Stomach (tissue), 9 donors: ENCODE measurements around the gene PIK3CA. TPM values are rescaled to one million over a fixed set of nuclear protein-coding genes. Genes with fewer than 3 reads are reported as not detected.

Source experiments
- DNase-seq, 2 donors: peaks; one replicate each; pipeline versions ENCODE4 v3.0.0 to v3.0.0-alpha.2; 2013 to 2019
- H3K27ac ChIP-seq, 5 donors: fragments of 200-600 bp in 4 of 5; sonication (generic) in 4 of 5; one replicate each; pipeline ENCODE4 v1.5.1; 2013 to 2019; ENCODE audit warnings: mild to moderate bottlenecking in 1 of 5, moderate library complexity in 1 of 5
- H3K27me3 ChIP-seq, 3 donors: fragments of 200-600 bp; sonication (generic); one replicate each; pipeline ENCODE4 v1.5.1; 2017 to 2019; ENCODE audit warnings: mixed run types in 1 of 3
- H3K36me3 ChIP-seq, 4 donors: fragments of 200-600 bp; sonication (generic); 1 replicate in 3 of 4; 2 replicates in 1 of 4; pipeline ENCODE4 v1.5.1; 2016 to 2019
- H3K4me1 ChIP-seq, 4 donors: fragments of 200-600 bp; sonication (generic); one replicate each; pipeline ENCODE4 v1.5.1; 2016 to 2019
- H3K4me3 ChIP-seq, 4 donors: fragments of 200-600 bp; sonication (generic) in 3 of 4; one replicate each; pipeline ENCODE4 v1.5.1; 2016 to 2019; ENCODE audit warnings: mild to moderate bottlenecking in 1 of 4
- H3K9me3 ChIP-seq, 4 donors: fragments of 200-600 bp; sonication (generic); one replicate each; pipeline ENCODE4 v1.5.1; 2016 to 2019
- EP300 ChIP-seq: sonication (generic); formaldehyde crosslinking; IDR thresholded peaks from one replicate; pipeline ENCODE4 v1.6.1; 2017; ENCODE audit warnings: antibody characterized with exemption
- POLR2A ChIP-seq, 4 donors: fragments of 450-650 bp; IDR thresholded peaks; one replicate each; pipeline ENCODE4 v1.6.1; 2016; ENCODE audit warnings: antibody characterized with exemption in 4 of 4, control low read depth in 2 of 4, mild to moderate bottlenecking in 1 of 4, moderate library complexity in 1 of 4
- POLR2AphosphoS5 ChIP-seq, 3 donors: sonication (generic); formaldehyde crosslinking; IDR thresholded peaks; one replicate each; pipeline ENCODE4 v1.6.1; 2016; ENCODE audit warnings: antibody characterized with exemption in 3 of 3
- WGBS, 5 donors: extraction: QIAGEN DNeasy Blood & Tissue Kit in 3 of 5; methylation state at CpG; one replicate each; pipeline versions ENCODE4 v1.1.5 to v1.1.7; 2013 to 2018; 5-methylcytosine and 5-hydroxymethylcytosine counted together
- intact Hi-C: fragments of 100-400 bp; cut with DNase I; formaldehyde crosslinking; loops from one replicate; pipeline ENCODE4 v1.15.1; 2023; ENCODE audit warnings: low total_unique reads
- polyA plus RNA-seq, 3 donors: library from polyadenylated mRNA; stranded (reverse); fragments of 200-250 nt; gene quantifications; one replicate each; pipeline ENCODE4 v1.2.3, GENCODE V29; 2013
- total RNA-seq, 5 donors: library from RNA; depleted of rRNA; stranded (reverse); fragments of >200 nt; gene quantifications; one replicate each; pipeline versions ENCODE4 v1.1.0 to v1.2.3, GENCODE V29; 2014 to 2016
- TF ChIP-seq, protein P1 (sequence below), 7 experiments: fragments of 450-650 bp in 4 of 7; fragments of 200-600 bp in 3 of 7; sonication (generic) in 3 of 7; IDR thresholded peaks; one replicate each; pipeline ENCODE4 v1.5.1; 2016 to 2019; ENCODE audit warnings: antibody characterized with exemption in 7 of 7, control low read depth in 2 of 7, mild to moderate bottlenecking in 1 of 7
- donor health status: healthy with polysubstance abuse.
- donor health status: Bipolar disorder and iron deficiency.
- donor health status: healthy.

Gene PIK3CA
- total and polyA plus RNA-seq, 8 donors, result 2.6 to 144 (median 8.2) TPM

- 81 to 89% (median 83%) methylated on average over 6 of the region's 6 CpGs for WGBS, 5 donors
- intact Hi-C loops, result no loop called here
- TF ChIP-seq, protein P1, sequence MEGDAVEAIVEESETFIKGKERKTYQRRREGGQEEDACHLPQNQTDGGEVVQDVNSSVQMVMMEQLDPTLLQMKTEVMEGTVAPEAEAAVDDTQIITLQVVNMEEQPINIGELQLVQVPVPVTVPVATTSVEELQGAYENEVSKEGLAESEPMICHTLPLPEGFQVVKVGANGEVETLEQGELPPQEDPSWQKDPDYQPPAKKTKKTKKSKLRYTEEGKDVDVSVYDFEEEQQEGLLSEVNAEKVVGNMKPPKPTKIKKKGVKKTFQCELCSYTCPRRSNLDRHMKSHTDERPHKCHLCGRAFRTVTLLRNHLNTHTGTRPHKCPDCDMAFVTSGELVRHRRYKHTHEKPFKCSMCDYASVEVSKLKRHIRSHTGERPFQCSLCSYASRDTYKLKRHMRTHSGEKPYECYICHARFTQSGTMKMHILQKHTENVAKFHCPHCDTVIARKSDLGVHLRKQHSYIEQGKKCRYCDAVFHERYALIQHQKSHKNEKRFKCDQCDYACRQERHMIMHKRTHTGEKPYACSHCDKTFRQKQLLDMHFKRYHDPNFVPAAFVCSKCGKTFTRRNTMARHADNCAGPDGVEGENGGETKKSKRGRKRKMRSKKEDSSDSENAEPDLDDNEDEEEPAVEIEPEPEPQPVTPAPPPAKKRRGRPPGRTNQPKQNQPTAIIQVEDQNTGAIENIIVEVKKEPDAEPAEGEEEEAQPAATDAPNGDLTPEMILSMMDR (IDR thresholded peaks at IDR 0.05), result no peak
- TF ChIP-seq EP300 (no peak), POLR2AphosphoS5 (IDR thresholded peaks at IDR 0.05) (no peak), POLR2A (IDR thresholded peaks at IDR 0.05) (no peak)
- Histone ChIP-seq H3K27me3 (no peaks in the 10 kb centered on the region), H3K27ac (no peak overlapping the region), H3K4me1 (peaks cover 0 to 40% (median 14%) of the 10 kb centered on the region in 4 donors), H3K36me3 (no peaks in the 10 kb centered on the region), H3K4me3 (no peak overlapping the region), H3K9me3 (no peaks in the 10 kb centered on the region)
- DNase-seq, result no peak
Observed at GRCh38 chr3:179158336-179159039, 10.3 kb downstream of the PIK3CA start.

DNA sequence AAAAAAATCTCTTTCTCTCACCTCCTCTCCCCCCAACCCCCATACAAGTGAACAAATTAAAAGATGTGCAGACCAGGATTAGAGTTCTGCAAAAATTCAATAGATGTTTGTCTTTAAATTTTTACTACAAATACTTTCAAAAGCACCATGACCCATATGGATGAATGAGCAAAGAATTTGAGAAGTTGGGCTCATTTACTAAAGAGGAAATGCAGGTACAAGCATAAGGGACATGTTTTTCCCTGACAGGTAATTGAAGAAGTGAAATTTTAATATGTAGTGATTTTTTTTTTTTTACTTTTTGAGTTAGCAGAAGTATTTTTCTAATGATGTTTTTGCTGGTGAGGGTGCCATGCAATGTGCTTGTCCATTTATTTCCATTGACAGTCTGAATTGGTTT, 15.3 kb downstream of the PIK3CA start:
- no peaks in the 10 kb centered on the region for H3K9me3 ChIP-seq
- TF ChIP-seq POLR2A (IDR thresholded peaks at IDR 0.05), result no peak
- TF ChIP-seq POLR2AphosphoS5 (IDR thresholded peaks at IDR 0.05), result no peak
- TF ChIP-seq, protein P1 (IDR thresholded peaks at IDR 0.05), result no peak
- no peak for TF ChIP-seq EP300
- H3K4me3 ChIP-seq, result no peak overlapping the region
- H3K27me3 ChIP-seq, result no peaks in the 10 kb centered on the region
- intact Hi-C loops, result no loop called here
- no peak for DNase-seq
- no peak overlapping the region for H3K27ac ChIP-seq
- H3K36me3 ChIP-seq, result no peaks in the 10 kb centered on the region
- peaks cover 0 to 27% (median 16%) of the 10 kb centered on the region in 4 donors for H3K4me1 ChIP-seq

DNA sequence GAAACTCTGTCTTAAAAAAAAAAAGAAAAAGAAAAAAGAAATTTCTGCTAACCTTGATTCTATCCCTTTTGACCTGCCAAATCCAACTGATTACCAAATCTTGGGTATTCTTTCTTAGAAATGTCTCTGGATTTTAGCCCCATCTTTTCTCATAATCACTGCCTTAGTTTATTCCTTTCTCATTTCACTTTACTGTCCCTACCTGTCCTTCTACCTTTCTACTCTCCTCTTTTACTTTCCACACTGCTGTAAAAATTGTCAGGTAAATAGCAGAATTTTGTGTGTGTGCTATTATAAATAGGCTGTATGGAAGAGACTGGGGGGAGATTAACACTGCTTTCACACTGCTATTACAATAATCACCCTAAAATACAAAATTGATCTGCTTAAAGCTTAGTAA, 16.7 kb downstream of the PIK3CA start:
- H3K4me1 ChIP-seq, result peaks cover 0 to 25% (median 14%) of the 10 kb centered on the region in 4 donors
- no peak for DNase-seq
- no peak overlapping the region for H3K4me3 ChIP-seq
- no peaks in the 10 kb centered on the region for H3K9me3 ChIP-seq
- H3K36me3 ChIP-seq, result no peaks in the 10 kb centered on the region
- intact Hi-C loops, result no loop called here
- H3K27me3 ChIP-seq, result no peaks in the 10 kb centered on the region
- TF ChIP-seq POLR2AphosphoS5 (IDR thresholded peaks at IDR 0.05) (no peak), POLR2A (IDR thresholded peaks at IDR 0.05) (no peak), EP300 (no peak)
- TF ChIP-seq, protein P1 (IDR thresholded peaks at IDR 0.05), result no peak
- H3K27ac ChIP-seq, result no peak overlapping the region

DNA sequence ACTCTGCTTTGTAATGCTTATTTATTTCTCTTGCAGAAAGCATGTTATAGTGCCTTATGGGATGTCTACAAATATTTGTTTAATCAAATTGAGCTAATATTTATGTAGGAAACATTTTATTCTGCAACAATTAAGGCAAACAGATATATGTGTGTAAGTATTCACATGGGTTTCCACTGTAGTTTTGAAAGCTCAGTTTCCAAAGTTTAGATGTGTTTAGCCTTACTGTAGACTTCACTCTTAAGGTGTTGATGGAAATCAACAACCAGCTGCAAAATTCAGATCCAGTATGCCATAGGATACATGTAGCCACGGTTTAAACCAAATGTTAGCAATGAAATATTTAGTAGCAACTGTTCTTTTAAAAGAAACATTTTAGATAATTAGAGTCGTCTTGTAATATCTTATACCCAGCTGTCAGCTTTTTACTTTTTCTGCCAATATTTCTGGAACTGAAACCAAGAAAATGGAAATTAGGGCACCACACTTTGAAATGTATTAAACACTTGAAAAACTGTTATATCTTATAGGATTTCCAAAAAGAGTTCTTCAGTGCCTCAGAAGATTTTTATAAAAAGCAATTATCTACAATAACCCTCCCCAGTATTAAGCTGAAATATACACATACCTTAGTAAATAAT, 18.5 kb downstream of the PIK3CA start:
- TF ChIP-seq POLR2A (IDR thresholded peaks at IDR 0.05) (no peak), EP300 (no peak), POLR2AphosphoS5 (IDR thresholded peaks at IDR 0.05) (no peak)
- TF ChIP-seq, protein P1 (IDR thresholded peaks at IDR 0.05), result no peak
- Histone ChIP-seq H3K27ac (no peak overlapping the region), H3K4me1 (peaks cover 0 to 15% (median 9%) of the 10 kb centered on the region in 4 donors), H3K4me3 (no peak overlapping the region), H3K36me3 (no peaks in the 10 kb centered on the region), H3K27me3 (no peaks in the 10 kb centered on the region), H3K9me3 (peaks cover 0 to 5% (median 0%) of the 10 kb centered on the region in 4 donors)
- intact Hi-C loops, result no loop called here
- WGBS, 5 donors, result 50 to 68% (median 53%) methylated on average over 2 of the region's 2 CpGs
- no peak for DNase-seq
